Measurements from ENCODE around the gene UTP18. TPM values are rescaled to one million over a fixed set of nuclear protein-coding genes. Genes with fewer than 3 reads are reported as not detected.

The UTP18 gene
- total and polyA plus RNA-seq, 2 of the 8 experiments (the other 6 are each of a cell fraction or from before 2014, with no cell fraction given), result 17.9 to 85.7 TPM

GRCh38 chr17:51344532-51344931, 84.2 kb downstream of the UTP18 start:
- Histone ChIP-seq H3K4me3 (ENCODE audit: extremely low read depth in 1 of 4, insufficient read depth in 2 of 4, low read depth in 3 of 4, low read length in 4 of 4) (no peak overlapping the region), H3K56ac (replicated peaks; ENCODE audit: insufficient read length, low read depth, low read length) (no peak overlapping the region), H3K4me2 (ENCODE audit: insufficient read depth in 1 of 2, low read depth in 2 of 2, low read length in 2 of 2) (no peak overlapping the region), H3K79me1 (ENCODE audit: low read depth, low read length) (no peaks in the 10 kb centered on the region), H4K8ac (ENCODE audit: extremely low read depth, insufficient read depth, low read length) (no peak overlapping the region), H2AK5ac (ENCODE audit: low read depth, low read length) (no peak overlapping the region), H3K36me3 (ENCODE audit: control insufficient read depth in 2 of 4, insufficient read depth in 4 of 4, low read length in 3 of 4) (no peaks in the 10 kb centered on the region), H4K5ac (ENCODE audit: insufficient read length, low read depth, low read length) (no peak overlapping the region), H2BK15ac (ENCODE audit: low read length) (no peak overlapping the region), H3K23me2 (ENCODE audit: low read depth, low read length) (no peaks in the 10 kb centered on the region), H2BK5ac (ENCODE audit: low read depth, low read length) (no peak overlapping the region), H3K4ac (replicated peaks; ENCODE audit: insufficient read length, low read depth, low read length) (no peak overlapping the region), H3K14ac (ENCODE audit: insufficient read length) (no peak overlapping the region), H3K18ac (ENCODE audit: extremely low read depth, low read length) (no peak overlapping the region), H4K20me1 (replicated peaks in 1 of 2; ENCODE audit: control insufficient read depth in 1 of 2, insufficient read depth in 2 of 2, low read length in 2 of 2) (no peaks in the 10 kb centered on the region), H2BK12ac (ENCODE audit: low read depth, low read length) (no peak overlapping the region), H3K23ac (ENCODE audit: insufficient read length) (no peak overlapping the region), H3K4me1 (replicated peaks in 1 of 4; ENCODE audit: control insufficient read depth in 3 of 4, insufficient read depth in 4 of 4, low read length in 3 of 4) (no peaks in the 10 kb centered on the region), H2BK120ac (replicated peaks; ENCODE audit: low read depth, low read length) (no peak overlapping the region), H3K9ac (replicated peaks in 1 of 4; ENCODE audit: extremely low read depth in 1 of 4, low read depth in 3 of 4, low read length in 3 of 4) (no peak overlapping the region), H3K9me3 (ENCODE audit: insufficient read depth in 2 of 2, low read depth in 1 of 2, low read length in 1 of 2) (no peaks in the 10 kb centered on the region), H4K91ac (replicated peaks; ENCODE audit: insufficient read length, low read length) (no peak overlapping the region), H2BK20ac (ENCODE audit: low read length) (no peak overlapping the region), H2AFZ (ENCODE audit: low read length) (no peak overlapping the region), H3K27ac (ENCODE audit: low read depth, low read length) (no peak overlapping the region), H3K27me3 (replicated peaks in 1 of 4; ENCODE audit: control insufficient read depth in 3 of 4, extremely low read depth in 1 of 4, insufficient read depth in 3 of 4, low read length in 3 of 4) (no peaks in the 10 kb centered on the region), H3K79me2 (ENCODE audit: control insufficient read depth in 1 of 2, insufficient read depth in 2 of 2, low read length in 2 of 2) (no peaks in the 10 kb centered on the region)
- FAIRE-seq, result no peak
- no peak for TF ChIP-seq CHD1 (IDR thresholded peaks at IDR 0.05; ENCODE audit: low read depth, low read length)
- TF ChIP-seq EZH2 (IDR thresholded peaks at IDR 0.05; ENCODE audit: low read depth, low read length, severe bottlenecking), result no peak
- no peak for TF ChIP-seq USF2 (IDR thresholded peaks at IDR 0.05; ENCODE audit: low read length)
- ChIA-PET POLR2A (ENCODE audit: partially characterized antibody) (no interaction called here), CTCF (ENCODE audit: partially characterized antibody) (interaction anchor here (0.6 to 0.9 kb wide), 4 partner anchors 12 to 47 kb away, joined by 3 read pairs; no protein-coding TSS in a partner anchor)
- DNase-seq (ENCODE audit: low read depth in 1 of 2, low spot score in 2 of 2), result no peak
- 81% methylated on average over 9 of the region's 9 CpGs; no CpG with 5 or more reads in 1 of the 2 experiments for WGBS, 2 experiments (ENCODE audit: extremely low coverage in 1 of 2, insufficient coverage in 1 of 2, insufficient read length in 1 of 2, insufficient replicate concordance in 2 of 2, low coverage in 1 of 2, low lambda C conversion rate in 2 of 2, missing lambda C conversion rate in 1 of 2)
